ENCODE data around the gene NMBR. TPM values are rescaled to one million over a fixed set of nuclear protein-coding genes. Genes with fewer than 3 reads are reported as not detected.

NMBR gene
- total and polyA plus RNA-seq, 2 donors from 2014 or later, result not detected

DNA sequence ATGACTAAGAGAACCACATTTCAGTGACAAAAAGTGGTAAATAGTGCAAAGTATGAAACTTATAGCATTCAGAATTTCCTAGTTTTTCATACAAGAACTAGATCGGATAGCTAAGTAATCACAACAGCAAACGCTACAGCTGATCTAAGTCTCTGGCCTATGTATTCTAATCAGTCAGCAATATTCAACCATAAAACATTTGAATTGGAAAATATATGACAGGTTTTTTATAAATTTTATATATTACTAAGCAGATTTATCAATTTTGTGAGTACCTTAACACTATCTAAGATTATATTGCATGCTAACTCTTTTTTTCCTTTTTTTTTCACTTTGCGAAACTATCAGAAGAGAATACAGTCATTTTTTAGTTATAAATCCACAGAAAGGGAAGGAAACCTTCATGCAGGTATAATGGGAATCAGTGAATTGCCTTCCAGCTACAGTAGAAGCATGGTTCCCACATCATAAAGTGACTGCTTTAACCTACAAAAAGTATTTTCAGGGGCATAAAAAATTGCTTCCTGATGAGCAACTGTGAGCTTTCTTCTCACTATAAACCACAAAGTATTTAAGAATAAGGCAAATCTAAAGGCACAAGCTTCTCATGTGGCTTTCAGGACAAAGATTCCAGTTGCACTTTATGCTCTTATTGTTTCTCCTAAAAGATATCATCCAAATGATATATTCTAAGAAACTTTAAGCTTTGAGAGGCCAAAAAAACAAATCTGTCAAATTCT is 88.2 kb downstream of the NMBR start:
- Histone ChIP-seq H3K36me3 (ENCODE audit: control insufficient read depth in 2 of 3, insufficient read depth in 3 of 3, low read length in 3 of 3) (no peaks in the 10 kb centered on the region), H3K27me3 (ENCODE audit: control insufficient read depth, insufficient read depth, low read length) (no peaks in the 10 kb centered on the region), H3K27ac (ENCODE audit: low read depth in 2 of 2, low read length in 2 of 2) (no peak overlapping the region), H3K9ac (ENCODE audit: low read length in 3 of 3) (no peak overlapping the region), H3K9me3 (ENCODE audit: control insufficient read depth in 2 of 3, insufficient read depth in 1 of 3, low read length in 3 of 3) (no peaks in the 10 kb centered on the region), H3K4me3 (ENCODE audit: low read length in 3 of 3) (no peak overlapping the region), H3K4me1 (ENCODE audit: control insufficient read depth in 2 of 3, insufficient read depth in 2 of 3, low read depth in 1 of 3, low read length in 3 of 3) (no peaks in the 10 kb centered on the region)
- DNase-seq (no peak), FAIRE-seq (no peak)
- TF ChIP-seq, protein P1, sequence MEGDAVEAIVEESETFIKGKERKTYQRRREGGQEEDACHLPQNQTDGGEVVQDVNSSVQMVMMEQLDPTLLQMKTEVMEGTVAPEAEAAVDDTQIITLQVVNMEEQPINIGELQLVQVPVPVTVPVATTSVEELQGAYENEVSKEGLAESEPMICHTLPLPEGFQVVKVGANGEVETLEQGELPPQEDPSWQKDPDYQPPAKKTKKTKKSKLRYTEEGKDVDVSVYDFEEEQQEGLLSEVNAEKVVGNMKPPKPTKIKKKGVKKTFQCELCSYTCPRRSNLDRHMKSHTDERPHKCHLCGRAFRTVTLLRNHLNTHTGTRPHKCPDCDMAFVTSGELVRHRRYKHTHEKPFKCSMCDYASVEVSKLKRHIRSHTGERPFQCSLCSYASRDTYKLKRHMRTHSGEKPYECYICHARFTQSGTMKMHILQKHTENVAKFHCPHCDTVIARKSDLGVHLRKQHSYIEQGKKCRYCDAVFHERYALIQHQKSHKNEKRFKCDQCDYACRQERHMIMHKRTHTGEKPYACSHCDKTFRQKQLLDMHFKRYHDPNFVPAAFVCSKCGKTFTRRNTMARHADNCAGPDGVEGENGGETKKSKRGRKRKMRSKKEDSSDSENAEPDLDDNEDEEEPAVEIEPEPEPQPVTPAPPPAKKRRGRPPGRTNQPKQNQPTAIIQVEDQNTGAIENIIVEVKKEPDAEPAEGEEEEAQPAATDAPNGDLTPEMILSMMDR (IDR thresholded peaks at IDR 0.05; ENCODE audit: borderline replicate concordance, extremely low read depth, insufficient read depth), result no peak
- intact Hi-C loops (cut with DNase I), result no loop called here

- Histone ChIP-seq H3K36me3 (ENCODE audit: control insufficient read depth in 2 of 3, insufficient read depth in 3 of 3, low read length in 3 of 3) (no peaks in the 10 kb centered on the region), H3K4me3 (ENCODE audit: low read length in 3 of 3) (no peak overlapping the region), H3K9ac (ENCODE audit: low read length in 3 of 3) (no peak overlapping the region), H3K27me3 (ENCODE audit: control insufficient read depth, insufficient read depth, low read length) (no peaks in the 10 kb centered on the region), H3K9me3 (ENCODE audit: control insufficient read depth in 2 of 3, insufficient read depth in 1 of 3, low read length in 3 of 3) (peaks cover 0 to 15% (median 0%) of the 10 kb centered on the region in 3 donors), H3K4me1 (ENCODE audit: control insufficient read depth in 2 of 3, insufficient read depth in 2 of 3, low read depth in 1 of 3, low read length in 3 of 3) (no peaks in the 10 kb centered on the region), H3K27ac (ENCODE audit: low read depth in 2 of 2, low read length in 2 of 2) (no peak overlapping the region)
- intact Hi-C loops (cut with DNase I), result no loop called here
- no peak for DNase-seq
- TF ChIP-seq, protein P1 (IDR thresholded peaks at IDR 0.05; ENCODE audit: borderline replicate concordance, extremely low read depth, insufficient read depth), result no peak
- no peak for FAIRE-seq
These were observed 91.7 kb downstream of the NMBR start for GRCh38 chr6:142055219-142055618.

- H3K9me3 ChIP-seq (ENCODE audit: control insufficient read depth in 2 of 3, insufficient read depth in 1 of 3, low read length in 3 of 3), result peaks cover 0 to 15% (median 0%) of the 10 kb centered on the region in 3 donors
- H3K27ac ChIP-seq (ENCODE audit: low read depth in 2 of 2, low read length in 2 of 2), result no peak overlapping the region
- H3K27me3 ChIP-seq (ENCODE audit: control insufficient read depth, insufficient read depth, low read length), result no peaks in the 10 kb centered on the region
- H3K4me3 ChIP-seq (ENCODE audit: low read length in 3 of 3), result no peak overlapping the region
- TF ChIP-seq, protein P1 (IDR thresholded peaks at IDR 0.05; ENCODE audit: borderline replicate concordance, extremely low read depth, insufficient read depth), result no peak
- no peak overlapping the region for H3K9ac ChIP-seq (ENCODE audit: low read length in 3 of 3)
- H3K36me3 ChIP-seq (ENCODE audit: control insufficient read depth in 2 of 3, insufficient read depth in 3 of 3, low read length in 3 of 3), result no peaks in the 10 kb centered on the region
- FAIRE-seq, result no peak
- H3K4me1 ChIP-seq (ENCODE audit: control insufficient read depth in 2 of 3, insufficient read depth in 2 of 3, low read depth in 1 of 3, low read length in 3 of 3), result no peaks in the 10 kb centered on the region
- no peak for DNase-seq
- intact Hi-C loops (cut with DNase I), result no loop called here
These were observed 95.5 kb downstream of the NMBR start for GRCh38 chr6:142051404-142051803.
